Stimulated activated CD8-positive, alpha-beta memory T cell treated with anti-CD3 and anti-CD28 coated beads, Interleukin-2, amount 100 ng/mL, for 48 hours (primary cell): ENCODE results near the gene MTA3.

Experiments
- DNase-seq, 2 donors: peaks; one replicate each; pipeline ENCODE4 v3.0.0-alpha.2; 2020; ENCODE audit warnings: low read depth in 2 of 2

Gene MTA3

DNA sequence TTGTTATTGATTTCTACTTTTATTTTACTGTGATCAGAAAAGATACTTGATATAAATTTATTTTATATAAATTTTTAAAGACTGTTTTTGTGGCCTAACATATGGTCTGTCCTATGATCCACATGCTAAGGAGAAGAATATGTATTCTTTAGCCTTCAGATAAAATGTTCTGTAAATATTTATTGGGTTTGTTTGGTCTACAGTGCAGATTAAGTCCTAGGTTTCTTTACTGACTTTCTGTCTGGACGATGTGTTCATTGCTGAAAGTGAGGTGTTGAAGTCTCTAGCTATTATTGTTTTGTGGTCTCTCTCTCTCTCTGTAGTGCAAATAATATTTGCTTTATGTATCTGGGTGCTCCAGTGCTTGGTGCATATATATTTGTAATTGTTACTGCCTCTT, 165.4 kb downstream of the MTA3 start:
- no peak for DNase-seq

- no peak for DNase-seq
These were observed 168.3 kb downstream of the MTA3 start for GRCh38 chr2:42736598-42737322.

DNA sequence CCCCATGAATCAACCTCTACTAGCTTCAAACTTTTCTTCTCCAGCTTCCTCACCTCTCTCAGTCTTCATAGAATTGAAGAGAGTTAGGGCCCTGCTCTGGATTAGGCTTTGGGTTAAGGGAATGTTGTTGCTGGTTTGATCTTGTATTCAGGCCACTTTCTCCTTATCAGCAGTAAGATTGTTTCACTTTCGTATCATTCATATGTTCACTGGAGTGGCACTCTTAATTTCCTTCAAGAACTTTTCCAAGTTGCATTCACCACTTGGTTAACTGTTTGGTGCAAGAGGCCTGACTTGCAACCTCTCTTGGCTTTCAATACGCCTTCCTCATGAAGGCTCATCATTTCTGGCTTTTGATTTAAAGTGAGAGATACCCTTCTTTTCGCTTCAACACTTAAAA, 172.7 kb downstream of the MTA3 start:
- no peak for DNase-seq

GRCh38 chr2:42742740-42743658, 174.6 kb downstream of the MTA3 start:
- no peak for DNase-seq

DNA sequence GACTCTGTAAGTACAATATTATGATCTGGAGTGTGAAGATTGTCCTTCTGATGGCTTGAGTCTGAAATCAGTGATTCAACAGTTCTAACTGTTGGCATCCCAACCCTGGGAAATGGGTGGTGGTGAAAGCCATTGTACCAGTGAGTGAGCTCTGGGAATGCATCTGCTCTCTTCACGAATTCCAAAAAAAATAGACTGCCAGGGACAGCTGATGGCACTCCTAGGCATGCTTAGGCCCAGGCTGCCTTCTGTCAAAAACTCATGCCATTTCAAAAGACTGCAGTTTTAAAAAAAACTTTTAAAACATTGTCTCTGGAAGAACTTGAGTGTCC, 175.2 kb downstream of the MTA3 start:
- DNase-seq, result no peak

DNA sequence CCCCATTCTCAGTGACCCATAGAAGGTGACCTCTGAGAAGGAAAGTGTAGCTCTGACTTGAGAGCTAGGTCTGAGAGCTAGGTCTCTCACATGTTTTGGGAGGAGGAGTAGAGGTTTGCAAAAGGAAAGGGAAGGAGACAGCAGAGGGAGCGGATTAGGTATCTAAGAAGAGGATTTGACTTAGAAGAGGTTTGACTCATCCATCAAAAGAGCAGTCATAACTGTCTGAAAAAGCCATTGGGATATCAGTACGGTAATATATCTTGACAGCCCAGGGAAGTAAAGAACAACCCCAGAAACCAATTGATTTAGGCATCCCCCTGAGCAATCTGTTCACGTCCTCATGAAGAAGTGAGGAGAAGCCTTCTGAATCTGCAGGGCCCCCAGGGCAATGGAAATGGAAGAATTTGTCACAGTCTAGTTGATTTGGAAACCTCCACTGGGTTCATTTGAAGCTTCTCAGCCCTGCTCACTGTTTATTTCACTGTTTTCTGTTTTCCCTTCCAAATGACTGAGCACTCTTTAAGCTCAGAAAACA, 176.2 kb downstream of the MTA3 start:
- DNase-seq, result no peak

- DNase-seq, result no peak
These were observed 179.0 kb downstream of the MTA3 start for GRCh38 chr2:42747422-42747821.

DNA sequence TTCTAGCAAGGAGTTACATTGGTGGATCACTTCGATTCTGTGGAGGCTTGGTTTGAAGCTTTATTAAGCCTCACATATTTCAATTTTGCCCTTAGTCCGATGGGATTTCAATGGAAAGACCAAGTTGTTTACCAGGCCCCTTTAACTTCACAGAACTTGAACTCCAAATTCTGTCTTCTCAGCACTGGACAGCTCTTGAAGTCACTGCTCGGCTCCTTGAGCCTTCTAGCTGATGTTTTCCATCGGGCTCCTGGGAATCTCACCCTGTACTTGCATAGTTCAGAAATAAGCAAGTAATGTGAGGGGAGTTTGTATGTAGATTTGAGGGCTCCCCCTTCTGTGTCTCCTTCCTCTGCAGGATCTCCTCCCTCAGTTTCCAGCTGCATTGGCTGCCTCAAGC, 180.4 kb downstream of the MTA3 start:
- no peak for DNase-seq

- DNase-seq, result no peak
These were observed 183.9 kb downstream of the MTA3 start for GRCh38 chr2:42752314-42752713.

- no peak for DNase-seq
These were observed 184.7 kb downstream of the MTA3 start for GRCh38 chr2:42752816-42753813.

- no peak for DNase-seq
These were observed 185.8 kb downstream of the MTA3 start for GRCh38 chr2:42754021-42754775.

GRCh38 chr2:42754776-42755140, 186.3 kb downstream of the MTA3 start:
- DNase-seq, result no peak

DNA sequence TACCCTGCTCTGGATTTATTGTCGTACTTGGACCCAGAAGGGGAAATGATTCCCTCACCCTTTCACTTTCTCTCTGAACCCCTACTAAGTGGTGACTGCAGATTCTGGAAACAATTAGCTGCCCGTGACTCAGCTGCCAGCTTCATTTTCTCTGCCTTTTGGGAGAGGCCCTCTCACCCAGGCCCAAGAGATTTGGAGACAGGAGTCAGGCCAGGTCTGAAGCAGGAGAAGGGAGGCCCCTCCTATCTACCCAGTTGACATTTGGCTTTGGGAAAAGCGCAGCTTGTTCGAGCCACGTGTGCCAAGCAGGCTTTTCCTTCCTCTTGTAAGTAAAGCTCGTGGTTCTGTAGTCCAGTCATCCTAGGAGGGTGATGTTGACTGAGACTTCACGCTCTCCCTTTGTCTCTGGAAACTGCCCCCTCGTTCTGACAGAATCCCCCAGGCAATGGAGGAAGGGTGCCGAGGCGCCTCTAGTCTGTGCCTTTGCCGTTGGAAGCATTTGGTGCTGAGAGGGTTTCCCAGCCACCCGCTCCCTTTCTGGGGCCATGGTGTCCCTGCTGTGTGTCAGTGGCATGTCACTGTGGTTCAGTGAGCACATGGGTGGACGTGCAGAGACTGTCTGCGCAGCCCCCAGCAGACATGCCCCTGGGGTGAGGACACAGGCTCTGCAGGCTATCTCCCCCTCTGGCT, 186.9 kb downstream of the MTA3 start:
- no peak for DNase-seq

GRCh38 chr2:42756150-42756775, 187.8 kb downstream of the MTA3 start:
- DNase-seq, result no peak

DNA sequence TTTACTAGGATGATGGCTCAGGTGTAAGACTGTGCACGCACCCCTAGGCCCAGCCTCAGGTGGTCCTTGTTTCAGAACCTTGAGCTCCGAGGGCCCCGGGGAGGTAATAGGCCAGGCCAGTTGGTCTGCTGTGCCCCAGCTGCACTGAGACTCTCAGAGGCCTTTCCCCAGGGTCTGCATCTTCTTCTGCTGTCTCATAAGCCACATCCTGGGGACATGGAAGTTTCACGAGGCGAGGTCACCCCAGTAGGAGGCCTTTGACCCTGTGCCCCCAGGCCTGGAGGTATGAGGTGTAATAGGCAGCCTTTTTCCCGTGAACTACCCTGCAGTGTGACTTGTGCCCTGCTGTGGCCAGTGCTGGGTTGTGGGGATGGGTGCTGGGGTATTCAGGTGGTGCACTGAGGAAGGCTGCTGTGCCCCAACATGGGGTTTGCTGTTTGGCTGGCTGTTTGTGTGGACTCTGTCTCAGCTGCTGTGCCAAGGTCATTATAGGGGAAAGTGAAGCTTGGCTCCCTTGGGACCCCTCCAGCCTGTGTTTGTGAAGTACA, 188.6 kb downstream of the MTA3 start:
- DNase-seq, result no peak

GRCh38 chr2:42757981-42758740, 189.7 kb downstream of the MTA3 start:
- no peak for DNase-seq

DNA sequence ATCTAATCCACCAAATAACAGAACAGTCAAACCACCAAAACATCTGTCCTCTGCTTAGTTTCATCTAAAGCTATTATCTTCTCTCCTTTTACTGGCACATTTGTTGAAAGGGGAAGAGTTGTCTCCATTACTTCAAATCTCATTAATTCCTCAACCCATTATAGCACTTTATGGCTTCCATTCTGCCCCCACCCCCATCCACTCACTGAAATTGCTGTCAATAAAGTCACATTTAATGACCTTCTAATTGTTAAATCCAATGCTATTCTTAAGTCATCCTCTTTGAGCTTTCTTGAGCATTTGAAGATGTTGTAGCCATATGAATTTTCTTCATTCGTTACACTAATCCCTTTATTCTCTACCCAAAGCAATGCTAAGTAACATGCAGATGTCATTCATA, 190.3 kb downstream of the MTA3 start:
- DNase-seq, result no peak

- DNase-seq, result no peak
These were observed 193.1 kb downstream of the MTA3 start for GRCh38 chr2:42761554-42761953.

DNA sequence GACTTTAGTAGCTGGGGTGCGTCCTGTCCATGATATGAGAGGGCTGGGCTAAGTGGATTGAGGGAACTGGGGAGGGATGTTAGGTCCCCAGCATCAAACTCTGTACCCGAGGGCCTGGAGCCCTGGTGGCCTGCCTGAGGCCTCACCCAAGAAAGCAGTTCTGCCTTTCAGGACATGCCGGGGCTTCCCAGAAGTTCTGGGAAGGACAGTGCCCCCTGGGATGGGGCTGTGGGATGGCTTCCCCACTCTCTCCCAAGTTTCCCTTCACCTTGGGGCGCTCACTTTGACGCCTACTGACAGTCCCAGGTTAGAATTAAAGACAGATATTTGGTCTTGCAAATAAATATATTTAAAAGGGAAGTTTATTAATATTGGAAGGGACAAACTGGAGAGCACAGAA, 193.7 kb downstream of the MTA3 start:
- no peak for DNase-seq
